Measurements from ENCODE around the gene RAPGEF1. TPM values are rescaled to one million over a fixed set of nuclear protein-coding genes. Genes with fewer than 3 reads are reported as not detected.
A peak's percentile ranks its signal among the peaks of the same experiment; 100 is the strongest.
"Not testable (repeated sequence)": the region's sequence is repeated elsewhere in the genome, so short reads cannot be mapped to it uniquely, and the experiment has no call there.

The RAPGEF1 gene
- total and polyA plus RNA-seq, 7 donors: 72.3 to 319 (median 268) TPM

- TF ChIP-seq, protein P1, sequence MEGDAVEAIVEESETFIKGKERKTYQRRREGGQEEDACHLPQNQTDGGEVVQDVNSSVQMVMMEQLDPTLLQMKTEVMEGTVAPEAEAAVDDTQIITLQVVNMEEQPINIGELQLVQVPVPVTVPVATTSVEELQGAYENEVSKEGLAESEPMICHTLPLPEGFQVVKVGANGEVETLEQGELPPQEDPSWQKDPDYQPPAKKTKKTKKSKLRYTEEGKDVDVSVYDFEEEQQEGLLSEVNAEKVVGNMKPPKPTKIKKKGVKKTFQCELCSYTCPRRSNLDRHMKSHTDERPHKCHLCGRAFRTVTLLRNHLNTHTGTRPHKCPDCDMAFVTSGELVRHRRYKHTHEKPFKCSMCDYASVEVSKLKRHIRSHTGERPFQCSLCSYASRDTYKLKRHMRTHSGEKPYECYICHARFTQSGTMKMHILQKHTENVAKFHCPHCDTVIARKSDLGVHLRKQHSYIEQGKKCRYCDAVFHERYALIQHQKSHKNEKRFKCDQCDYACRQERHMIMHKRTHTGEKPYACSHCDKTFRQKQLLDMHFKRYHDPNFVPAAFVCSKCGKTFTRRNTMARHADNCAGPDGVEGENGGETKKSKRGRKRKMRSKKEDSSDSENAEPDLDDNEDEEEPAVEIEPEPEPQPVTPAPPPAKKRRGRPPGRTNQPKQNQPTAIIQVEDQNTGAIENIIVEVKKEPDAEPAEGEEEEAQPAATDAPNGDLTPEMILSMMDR (IDR thresholded peaks at IDR 0.05): no peak
- DNase-seq (no peak), ATAC-seq (no peak)
- Histone ChIP-seq H3K27me3 (ENCODE audit: insufficient read depth in 3 of 3, low read length in 2 of 3) (no peaks in the 10 kb centered on the region), H3K36me3 (ENCODE audit: insufficient read depth in 1 of 2, low read depth in 1 of 2) (no peaks in the 10 kb centered on the region), H3K4me3 (no peak overlapping the region), H3K4me1 (peaks cover 24% of the 10 kb centered on the region), H3K27ac (no peak overlapping the region), H3K9me3 (no peaks in the 10 kb centered on the region)
- WGBS, 3 donors: 89 to 93% (median 92%) methylated on average over 3 of the region's 3 CpGs
- intact Hi-C loops (cut with DNase I): no loop called here
These were observed 51.5 kb downstream of the RAPGEF1 start for GRCh38 chr9:131688377-131688776.

GRCh38 chr9:131685753-131686706, 53.8 kb downstream of the RAPGEF1 start:
- peaks cover 19% of the 10 kb centered on the region for H3K4me1 ChIP-seq
- H3K27ac ChIP-seq: no peak overlapping the region
- ATAC-seq: no peak
- no peak for DNase-seq
- H3K9me3 ChIP-seq: no peaks in the 10 kb centered on the region
- H3K36me3 ChIP-seq (ENCODE audit: insufficient read depth in 1 of 2, low read depth in 1 of 2): no peaks in the 10 kb centered on the region
- WGBS, 3 donors: 89 to 95% (median 91%) methylated on average over 15 of the region's 15 CpGs
- no peaks in the 10 kb centered on the region for H3K27me3 ChIP-seq (ENCODE audit: insufficient read depth in 3 of 3, low read length in 2 of 3)
- H3K4me3 ChIP-seq: no peak overlapping the region
- intact Hi-C loops (cut with DNase I): no loop called here
- TF ChIP-seq, protein P1 (IDR thresholded peaks at IDR 0.05): no peak

DNA sequence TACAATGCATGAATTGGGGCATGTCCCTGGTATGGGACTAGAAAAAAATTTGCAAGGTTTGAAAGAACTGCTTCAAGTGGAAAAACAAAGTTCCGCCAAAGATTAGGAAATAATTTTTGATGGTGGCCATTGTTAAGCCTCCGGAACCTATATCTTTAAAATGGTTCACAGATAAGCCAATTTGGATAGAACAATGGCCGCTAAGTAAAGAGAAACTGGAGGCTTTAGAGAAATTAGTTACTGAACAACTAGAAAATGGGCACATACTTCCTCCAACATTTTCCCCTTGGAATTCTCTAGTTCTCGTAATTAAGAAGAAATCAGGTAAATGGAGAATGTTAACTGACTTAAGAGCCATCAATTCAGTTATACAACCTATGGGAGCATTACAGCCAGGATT, 56.8 kb downstream of the RAPGEF1 start:
- peaks cover 43% of the 10 kb centered on the region for H3K4me1 ChIP-seq
- H3K27ac ChIP-seq; intact Hi-C loops (cut with DNase I); H3K4me3 ChIP-seq; ATAC-seq; DNase-seq; H3K9me3 ChIP-seq; H3K36me3 ChIP-seq (ENCODE audit: insufficient read depth in 1 of 2, low read depth in 1 of 2); H3K27me3 ChIP-seq (ENCODE audit: insufficient read depth in 3 of 3, low read length in 2 of 3): not testable (repeated sequence)
- 76 to 91% (median 90%) methylated on average over 4 of the region's 4 CpGs for WGBS, 3 donors

- Histone ChIP-seq H3K9me3 (no peaks in the 10 kb centered on the region), H3K27ac (no peak overlapping the region), H3K4me3 (peak overlapping the region; percentile 2), H3K4me1 (peaks cover 51% of the 10 kb centered on the region), H3K27me3 (ENCODE audit: insufficient read depth in 3 of 3, low read length in 2 of 3) (no peaks in the 10 kb centered on the region), H3K36me3 (ENCODE audit: insufficient read depth in 1 of 2, low read depth in 1 of 2) (no peaks in the 10 kb centered on the region)
- TF ChIP-seq, protein P1 (IDR thresholded peaks at IDR 0.05): no peak
- 64 to 71% (median 66%) methylated on average over 11 of the region's 11 CpGs for WGBS, 3 donors
- intact Hi-C loops (cut with DNase I): no loop called here
- ATAC-seq: no peak
- no peak for DNase-seq
These were observed 57.6 kb downstream of the RAPGEF1 start for GRCh38 chr9:131682261-131682660.

- H3K27ac ChIP-seq; H3K36me3 ChIP-seq (ENCODE audit: insufficient read depth in 1 of 2, low read depth in 1 of 2); H3K9me3 ChIP-seq; intact Hi-C loops (cut with DNase I); DNase-seq; H3K27me3 ChIP-seq (ENCODE audit: insufficient read depth in 3 of 3, low read length in 2 of 3); ATAC-seq: not testable (repeated sequence)
- Histone ChIP-seq H3K4me1 (peaks cover 56% of the 10 kb centered on the region), H3K4me3 (peak overlapping the region; percentile 2)
- 58 to 67% (median 65%) methylated on average over 10 of the region's 10 CpGs for WGBS, 3 donors
These were observed 58.0 kb downstream of the RAPGEF1 start for GRCh38 chr9:131681826-131682225.

DNA sequence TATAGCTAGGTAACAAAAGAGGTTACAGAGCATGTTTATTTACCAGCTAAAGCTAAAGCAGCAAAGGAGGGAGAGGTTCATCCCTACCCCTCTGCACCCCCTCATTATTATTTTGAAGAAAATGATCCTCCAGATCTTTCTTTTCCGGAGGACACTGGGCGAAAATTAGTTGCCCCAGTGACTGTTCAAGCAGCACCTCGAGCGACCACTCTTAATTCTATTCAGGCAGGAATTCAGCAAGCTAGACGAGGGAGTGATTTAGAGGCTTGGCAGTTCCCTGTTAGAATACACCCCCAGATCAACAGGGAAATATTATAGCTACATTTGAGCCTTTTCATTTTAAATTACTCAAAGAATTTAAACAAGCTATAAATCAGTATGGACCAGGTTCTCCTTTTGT, 58.8 kb downstream of the RAPGEF1 start:
- DNase-seq; H3K27me3 ChIP-seq (ENCODE audit: insufficient read depth in 3 of 3, low read length in 2 of 3); H3K9me3 ChIP-seq; H3K27ac ChIP-seq; intact Hi-C loops (cut with DNase I); H3K36me3 ChIP-seq (ENCODE audit: insufficient read depth in 1 of 2, low read depth in 1 of 2); H3K4me3 ChIP-seq; ATAC-seq: not testable (repeated sequence)
- 74 to 87% (median 83%) methylated on average over 5 of the region's 5 CpGs for WGBS, 3 donors
- peaks cover 58% of the 10 kb centered on the region for H3K4me1 ChIP-seq

Measured in psoas muscle (tissue), 8 donors.